HepG2 (cell line): ENCODE measurements around the gene WDR59. TPM values are rescaled to one million over a fixed set of nuclear protein-coding genes. Genes with fewer than 3 reads are reported as not detected.

Experiments used
- ATAC-seq: fragments of 200-7000 bp; cut with Tn5 transposase; 3 replicates; pipeline ENCODE4 v1.9.1; 2020; ENCODE audit warnings: mild to moderate bottlenecking, moderate library complexity
- BruUV-seq: library from RNA; stranded (reverse); fragments of 400-500 nt; replicated peaks from 2 replicates; lab custom pipeline; 2021; lab: Mats Ljungman, UMichigan
- CTCF ChIA-PET: fragments of 300-600 bp; formaldehyde crosslinking; extraction: SDS; loops from one replicate; lab custom pipeline; 2021; ENCODE audit warnings: low total read pairs, inconsistent platforms, low intra/inter-chr PET ratio; lab: Yijun Ruan, JAX
- POLR2A ChIA-PET: fragments of 350-600 bp; sonication (Branson Sonifier 250); formaldehyde crosslinking; loops from one replicate; lab custom pipeline; 2020; ENCODE audit warnings: antibody characterized with exemption, inconsistent platforms; lab: Yijun Ruan, JAX
- DNase-seq: peaks from one replicate; pipeline ENCODE4 v3.0.0-alpha.2; 2015; ENCODE audit warnings: low spot score
- FAIRE-seq: peaks from 3 replicates; lab custom pipeline; 2011; peaks lifted over from hg19 to GRCh38; lab: Jason Lieb, UNC
- H2AFZ ChIP-seq: one replicate; pipeline ENCODE4 v1.6.1; 2011; ENCODE audit warnings: low read length, inconsistent platforms
- H3K27ac ChIP-seq: fragments of 300-600 bp; 3 replicates; pipeline ENCODE4 v1.8.0; 2011; ENCODE audit warnings: mixed run types, mild to moderate bottlenecking, mixed read lengths, low read length, inconsistent platforms; ENCODE audit not compliant: insufficient read depth; ENCODE audit errors: extremely low read length
- H3K27me3 ChIP-seq, 2 experiments: fragments of 200-600 bp in 1 of 2; 2 replicates in 1 of 2; 3 replicates in 1 of 2; pipeline versions ENCODE4 v1.6.0 to v1.8.0; 2011; ENCODE audit warnings: low read length in 2 of 2, mild to moderate bottlenecking in 2 of 2, moderate library complexity in 2 of 2, inconsistent platforms in 1 of 2; ENCODE audit not compliant: insufficient read depth in 2 of 2, control insufficient read depth in 1 of 2
- H3K36me3 ChIP-seq, 2 experiments: fragments of 200-600 bp in 1 of 2; replicated peaks in 1 of 2; 2 replicates in 1 of 2; 3 replicates in 1 of 2; pipeline versions ENCODE4 v1.5.1 to v1.8.0; 2011; ENCODE audit warnings: low read length in 2 of 2, inconsistent platforms in 1 of 2; ENCODE audit not compliant: insufficient read depth in 2 of 2, control insufficient read depth in 1 of 2
- H3K4me1 ChIP-seq: 2 replicates; pipeline ENCODE4 v1.5.1; 2012; ENCODE audit warnings: low read length, inconsistent platforms; ENCODE audit not compliant: insufficient read depth
- H3K4me2 ChIP-seq: 2 replicates; pipeline ENCODE4 v1.6.0; 2011; ENCODE audit warnings: low read depth, low read length, inconsistent platforms
- H3K4me3 ChIP-seq, 3 experiments: fragments of 200-600 bp in 1 of 3; sonication (generic), shearing (Covaris generic) in 1 of 3; replicated peaks in 1 of 3; 2 replicates each; pipeline ENCODE4 v1.5.1; 2011 to 2016; ENCODE audit warnings: low read length in 3 of 3, inconsistent platforms in 2 of 3, low read depth in 2 of 3, mild to moderate bottlenecking in 2 of 3, control low read depth in 1 of 3, mixed read lengths in 1 of 3; ENCODE audit not compliant: insufficient read depth in 1 of 3
- H3K79me2 ChIP-seq: one replicate; pipeline ENCODE4 v1.6.1; 2011; ENCODE audit warnings: low read length, inconsistent platforms; ENCODE audit not compliant: insufficient read depth
- H3K9ac ChIP-seq: 2 replicates; pipeline ENCODE4 v1.6.0; 2011; ENCODE audit warnings: mild to moderate bottlenecking, low read depth, low read length, inconsistent platforms; ENCODE audit not compliant: insufficient read depth
- H3K9me3 ChIP-seq: 2 replicates; pipeline ENCODE4 v1.5.1; 2012; ENCODE audit warnings: mild to moderate bottlenecking, low read length
- H4K20me1 ChIP-seq: 2 replicates; pipeline ENCODE4 v1.6.0; 2011; ENCODE audit warnings: inconsistent platforms, mild to moderate bottlenecking, low read length, moderate library complexity; ENCODE audit not compliant: insufficient read depth
- HOXA5 ChIP-seq: sonication (generic); formaldehyde crosslinking; IDR thresholded peaks from 2 replicates; pipeline ENCODE4 v1.4.0; 2020; ENCODE audit warnings: missing genetic modification reagents
- ISX ChIP-seq: sonication (generic); formaldehyde crosslinking; conservative IDR thresholded peaks from 2 replicates; pipeline ENCODE4 v1.5.0; 2020; ENCODE audit warnings: missing genetic modification reagents
- KDM6A ChIP-seq: IDR thresholded peaks from 2 replicates; pipeline ENCODE4 v1.6.1; 2016; ENCODE audit warnings: low read depth
- KMT2B ChIP-seq: IDR thresholded peaks from 2 replicates; pipeline ENCODE4 v1.6.1; 2016; ENCODE audit warnings: missing genetic modification reagents, missing compliant biosample characterization
- MYC ChIP-seq: sonication (generic); formaldehyde crosslinking; IDR thresholded peaks from 2 replicates; pipeline ENCODE4 v1.9.0; 2021; ENCODE audit warnings: missing genetic modification reagents, borderline replicate concordance
- NCOR1 ChIP-seq: fragments of 200-600 bp; sonication (generic); IDR thresholded peaks from 2 replicates; pipeline ENCODE4 v1.7.0; 2017; ENCODE audit warnings: antibody characterized with exemption, low read length, borderline replicate concordance
- TOPORS ChIP-seq: sonication (generic); formaldehyde crosslinking; IDR thresholded peaks from 2 replicates; pipeline ENCODE4 v1.8.0; 2023; ENCODE audit warnings: mild to moderate bottlenecking, missing genetic modification reagents
- ZNF30 ChIP-seq: sonication (generic); formaldehyde crosslinking; IDR thresholded peaks from 2 replicates; pipeline ENCODE4 v1.5.0; 2020; ENCODE audit warnings: mild to moderate bottlenecking, missing genetic modification reagents
- ZNF788 ChIP-seq: sonication (generic); formaldehyde crosslinking; IDR thresholded peaks from 2 replicates; pipeline ENCODE4 v1.5.0; 2020; ENCODE audit warnings: mild to moderate bottlenecking, missing genetic modification reagents, borderline replicate concordance
- ZSCAN12 ChIP-seq: sonication (generic); formaldehyde crosslinking; IDR thresholded peaks from 2 replicates; pipeline ENCODE4 v1.9.0; 2021; ENCODE audit warnings: mild to moderate bottlenecking, missing genetic modification reagents
- WGBS: methylation state at CpG from one replicate; pipeline ENCODE4 v1.1.6; 2017; ENCODE audit warnings: low lambda C conversion rate; 5-methylcytosine and 5-hydroxymethylcytosine counted together
- in situ Hi-C: cut with HindIII; loops from 2 replicates; pipeline ENCODE4 v1.10.0; 2017; ENCODE audit warnings: low pct_unique_long_range_greater_than_20kb; ENCODE audit not compliant: extremely low pct_ligation_motif_present
- intact Hi-C: fragments of 100-400 bp; cut with micrococcal nuclease; formaldehyde crosslinking; loops from one replicate; pipeline ENCODE4 v1.10.0; 2022; ENCODE audit not compliant: unreplicated experiment
- polyA plus RNA-seq, 8 experiments: library from polyadenylated mRNA; depleted of rRNA in 3 of 8; stranded (reverse) in 7 of 8; unstranded in 1 of 8; fragments of >200 nt; fragmentation: Illumina TruSeq in 4 of 8; extraction: Trizol in 4 of 8; gene quantifications; 2 replicates each; pipeline versions ENCODE4 v1.2.1 to v1.2.3, GENCODE V29; 2011 to 2016; ENCODE audit warnings: low read depth in 4 of 8, missing spikeins in 1 of 8, mixed read lengths in 1 of 8; ENCODE audit not compliant: insufficient read depth in 1 of 8
- total RNA-seq, 5 experiments: library from RNA; depleted of rRNA; stranded (reverse); fragments of >200 nt; fragmentation: Illumina TruSeq; extraction: Trizol; gene quantifications; 2 replicates each; pipeline ENCODE4 v1.2.3, GENCODE V29; 2016; ENCODE audit warnings: low read depth in 1 of 5
- TF ChIP-seq, protein P1 (sequence below): sonication (generic); formaldehyde crosslinking; IDR thresholded peaks from 2 replicates; pipeline ENCODE4 v1.4.0; 2020; ENCODE audit warnings: missing genetic modification reagents
- TF ChIP-seq, protein P2 (sequence below): sonication (generic); formaldehyde crosslinking; IDR thresholded peaks from 2 replicates; pipeline ENCODE4 v1.8.0; 2023; ENCODE audit warnings: mild to moderate bottlenecking, missing genetic modification reagents

The WDR59 gene
- total and polyA plus RNA-seq, 2 of the 13 experiments (the other 11 are each of a cell fraction or from before 2014, with no cell fraction given), result 65.2 to 306 TPM

DNA sequence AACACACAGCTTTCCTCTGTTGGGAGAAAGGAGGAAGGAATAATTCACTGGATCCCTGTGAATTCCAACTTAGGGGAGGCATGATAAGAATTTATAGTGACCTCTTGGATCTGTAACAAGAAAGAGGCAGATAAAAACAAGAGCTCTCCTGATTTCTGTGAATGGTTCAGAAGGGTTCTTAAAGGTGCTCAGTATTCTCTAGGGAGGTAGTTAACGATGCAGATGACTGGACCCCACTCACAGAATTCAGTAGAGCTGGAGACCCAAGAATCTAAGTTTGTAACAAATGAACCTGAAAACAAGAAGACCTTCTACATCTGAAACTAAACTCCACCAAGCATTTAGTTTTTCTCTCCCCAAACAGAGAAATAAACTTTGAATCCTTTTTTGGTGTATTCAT lies 22.5 kb upstream of the WDR59 start:
- no TSS peak for BruUV-seq
- POLR2A ChIA-PET, result no interaction called here
- no peak for FAIRE-seq

More for the DNA sequence above, 22.5 kb upstream of the WDR59 start:
- WGBS, result 100% methylated on average over 1 of the region's 1 CpG
- DNase-seq, result no peak
- Histone ChIP-seq H3K79me2 (peaks cover 100% of the 10 kb centered on the region), H4K20me1 (peaks cover 67% of the 10 kb centered on the region), H3K4me1 (peaks cover 56% of the 10 kb centered on the region), H3K36me3 (peaks cover 6 to 10% of the 10 kb centered on the region in 2 experiments), H3K4me2 (no peak overlapping the region), H3K9ac (no peak overlapping the region), H3K27me3 (no peaks in the 10 kb centered on the region), H3K9me3 (no peaks in the 10 kb centered on the region), H3K27ac (no peak overlapping the region), H3K4me3 (no peak overlapping the region), H2AFZ (no peak overlapping the region)
- CTCF ChIA-PET, result no interaction called here
- in situ Hi-C loops, result no loop called here
- ATAC-seq, result no peak
- TF ChIP-seq, protein P1, sequence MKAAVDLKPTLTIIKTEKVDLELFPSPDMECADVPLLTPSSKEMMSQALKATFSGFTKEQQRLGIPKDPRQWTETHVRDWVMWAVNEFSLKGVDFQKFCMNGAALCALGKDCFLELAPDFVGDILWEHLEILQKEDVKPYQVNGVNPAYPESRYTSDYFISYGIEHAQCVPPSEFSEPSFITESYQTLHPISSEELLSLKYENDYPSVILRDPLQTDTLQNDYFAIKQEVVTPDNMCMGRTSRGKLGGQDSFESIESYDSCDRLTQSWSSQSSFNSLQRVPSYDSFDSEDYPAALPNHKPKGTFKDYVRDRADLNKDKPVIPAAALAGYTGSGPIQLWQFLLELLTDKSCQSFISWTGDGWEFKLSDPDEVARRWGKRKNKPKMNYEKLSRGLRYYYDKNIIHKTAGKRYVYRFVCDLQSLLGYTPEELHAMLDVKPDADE (CRISPR knock-in tag), result no peak
- TF ChIP-seq, protein P2, sequence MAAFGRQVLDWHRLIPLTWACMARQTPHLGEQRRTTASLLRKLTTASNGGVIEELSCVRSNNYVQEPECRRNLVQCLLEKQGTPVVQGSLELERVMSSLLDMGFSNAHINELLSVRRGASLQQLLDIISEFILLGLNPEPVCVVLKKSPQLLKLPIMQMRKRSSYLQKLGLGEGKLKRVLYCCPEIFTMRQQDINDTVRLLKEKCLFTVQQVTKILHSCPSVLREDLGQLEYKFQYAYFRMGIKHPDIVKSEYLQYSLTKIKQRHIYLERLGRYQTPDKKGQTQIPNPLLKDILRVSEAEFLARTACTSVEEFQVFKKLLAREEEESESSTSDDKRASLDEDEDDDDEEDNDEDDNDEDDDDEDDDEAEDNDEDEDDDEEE (CRISPR knock-in tag), result no peak
- TF ChIP-seq ISX (no peak), KMT2B (no peak), TOPORS (CRISPR knock-in tag) (no peak), ZNF30 (CRISPR knock-in tag) (no peak), NCOR1 (no peak), HOXA5 (CRISPR knock-in tag) (no peak), ZSCAN12 (CRISPR knock-in tag) (no peak), ZNF788 (CRISPR knock-in tag) (no peak), MYC (no peak), KDM6A (no peak)
- intact Hi-C loops, result no loop called here
